ENCODE data around the gene ITIH4. TPM values are rescaled to one million over a fixed set of nuclear protein-coding genes. Genes with fewer than 3 reads are reported as not detected.

Gene ITIH4
- total RNA-seq, 6 experiments from 2014 or later, result 1,573 to 4,137 (median 3,531) TPM

DNA sequence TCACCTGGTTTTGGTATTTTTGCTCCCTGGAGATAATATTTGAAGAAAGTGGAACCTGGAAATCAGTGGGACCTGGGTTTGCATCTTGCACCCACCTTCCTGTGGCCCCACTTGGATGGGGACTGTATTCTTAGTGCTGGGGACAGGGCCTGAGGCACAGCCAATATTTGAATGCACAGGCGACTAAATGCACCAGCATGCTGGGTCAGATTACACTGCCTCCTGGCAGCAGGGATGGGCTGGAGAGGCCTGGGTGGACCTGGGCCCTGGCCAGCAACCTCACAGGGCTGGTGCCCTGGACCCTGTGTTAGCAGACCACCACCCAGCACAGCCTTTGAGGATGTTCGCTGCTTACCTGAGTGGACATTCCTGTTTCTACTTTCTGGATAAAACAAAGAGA is 10.5 kb downstream of the ITIH4 start:
- intact Hi-C loops (cut with DNase I), result no loop called here
- H3K36me3 ChIP-seq, result peaks cover 0 to 100% (median 53%) of the 10 kb centered on the region in 4 donors
- WGBS (ENCODE audit: insufficient coverage, low coverage, low lambda C conversion rate, missing lambda C conversion rate), result no CpG with 5 or more reads among the region's 2 CpGs
- DNase-seq (no peak), ATAC-seq (no peak)
- H3K27me3 ChIP-seq, result no peaks in the 10 kb centered on the region
- H3K4me1 ChIP-seq, result peaks cover 0 to 50% (median 6%) of the 10 kb centered on the region in 4 donors
- TF ChIP-seq POLR2A (IDR thresholded peaks at IDR 0.05), result no peak
- TF ChIP-seq, protein P1, sequence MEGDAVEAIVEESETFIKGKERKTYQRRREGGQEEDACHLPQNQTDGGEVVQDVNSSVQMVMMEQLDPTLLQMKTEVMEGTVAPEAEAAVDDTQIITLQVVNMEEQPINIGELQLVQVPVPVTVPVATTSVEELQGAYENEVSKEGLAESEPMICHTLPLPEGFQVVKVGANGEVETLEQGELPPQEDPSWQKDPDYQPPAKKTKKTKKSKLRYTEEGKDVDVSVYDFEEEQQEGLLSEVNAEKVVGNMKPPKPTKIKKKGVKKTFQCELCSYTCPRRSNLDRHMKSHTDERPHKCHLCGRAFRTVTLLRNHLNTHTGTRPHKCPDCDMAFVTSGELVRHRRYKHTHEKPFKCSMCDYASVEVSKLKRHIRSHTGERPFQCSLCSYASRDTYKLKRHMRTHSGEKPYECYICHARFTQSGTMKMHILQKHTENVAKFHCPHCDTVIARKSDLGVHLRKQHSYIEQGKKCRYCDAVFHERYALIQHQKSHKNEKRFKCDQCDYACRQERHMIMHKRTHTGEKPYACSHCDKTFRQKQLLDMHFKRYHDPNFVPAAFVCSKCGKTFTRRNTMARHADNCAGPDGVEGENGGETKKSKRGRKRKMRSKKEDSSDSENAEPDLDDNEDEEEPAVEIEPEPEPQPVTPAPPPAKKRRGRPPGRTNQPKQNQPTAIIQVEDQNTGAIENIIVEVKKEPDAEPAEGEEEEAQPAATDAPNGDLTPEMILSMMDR (IDR thresholded peaks at IDR 0.05), result no peak
- no peaks in the 10 kb centered on the region for H3K9me3 ChIP-seq
- peak overlapping the region in 1 of 3 donors; percentile 3 for H3K27ac ChIP-seq
- no peak overlapping the region for H3K4me3 ChIP-seq

DNA sequence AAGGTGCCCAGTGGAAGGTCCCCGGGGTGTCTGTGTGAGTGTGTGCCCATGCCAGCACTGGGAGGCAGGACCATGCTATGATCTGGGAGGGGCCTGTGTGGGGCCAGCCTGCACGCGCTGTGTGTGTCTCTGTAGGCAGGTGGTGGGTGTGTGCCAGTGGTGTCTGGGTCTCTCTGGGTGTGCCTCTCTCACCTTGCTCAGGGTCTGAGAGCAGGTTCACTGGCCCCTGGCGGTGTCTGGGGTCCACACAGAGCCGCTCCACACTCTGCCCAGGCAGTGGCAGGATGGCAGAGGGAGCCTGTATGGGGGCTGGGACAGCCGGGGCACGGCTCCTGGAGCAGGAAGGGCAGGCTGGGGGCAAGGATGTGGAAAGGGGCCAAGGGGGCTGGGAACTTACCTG is 12.6 kb downstream of the ITIH4 start:
- Histone ChIP-seq H3K36me3 (peaks cover 0 to 83% (median 42%) of the 10 kb centered on the region in 4 donors), H3K9me3 (no peaks in the 10 kb centered on the region), H3K27ac (no peak overlapping the region), H3K4me1 (peaks cover 0 to 52% (median 12%) of the 10 kb centered on the region in 4 donors), H3K4me3 (no peak overlapping the region), H3K27me3 (no peaks in the 10 kb centered on the region)
- DNase-seq (no peak), ATAC-seq (peak; percentile 0 to 3 (median 1))
- 48% methylated on average over 2 of the region's 7 CpGs for WGBS (ENCODE audit: insufficient coverage, low coverage, low lambda C conversion rate, missing lambda C conversion rate)
- intact Hi-C loops (cut with DNase I), result no loop called here
- TF ChIP-seq, protein P1 (IDR thresholded peaks at IDR 0.05), result no peak
- TF ChIP-seq POLR2A (IDR thresholded peaks at IDR 0.05), result peak; percentile 18

DNA sequence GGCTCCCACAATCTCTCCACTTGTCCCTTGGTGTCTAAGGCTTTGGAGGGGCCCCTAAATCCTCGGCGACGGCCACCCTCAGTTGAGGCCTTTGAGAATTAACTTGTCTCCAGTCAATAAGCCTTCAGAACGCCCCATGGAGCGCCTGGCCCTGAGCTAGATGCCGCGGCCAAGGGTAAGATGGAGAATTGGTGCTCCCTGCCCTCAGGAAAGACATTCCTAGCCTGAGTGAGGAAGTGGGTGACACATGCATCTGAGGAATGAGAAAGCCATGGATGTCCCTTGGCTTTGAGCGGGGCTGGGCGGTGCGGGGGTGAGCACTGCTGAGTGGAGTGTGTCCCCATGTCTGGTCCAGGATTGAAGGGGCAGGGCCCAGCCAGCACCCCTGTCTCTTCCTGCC is 13.3 kb downstream of the ITIH4 start:
- DNase-seq (no peak), ATAC-seq (peak in 1 of 4 donors; percentile 0)
- TF ChIP-seq POLR2A (IDR thresholded peaks at IDR 0.05), result no peak
- TF ChIP-seq, protein P1 (IDR thresholded peaks at IDR 0.05), result no peak
- intact Hi-C loops (cut with DNase I), result no loop called here
- H3K4me1 ChIP-seq, result peaks cover 0 to 57% (median 15%) of the 10 kb centered on the region in 4 donors
- H3K27me3 ChIP-seq, result no peaks in the 10 kb centered on the region
- peaks cover 0 to 76% (median 38%) of the 10 kb centered on the region in 4 donors for H3K36me3 ChIP-seq
- 92% methylated on average over 8 of the region's 10 CpGs for WGBS (ENCODE audit: insufficient coverage, low coverage, low lambda C conversion rate, missing lambda C conversion rate)
- no peak overlapping the region for H3K4me3 ChIP-seq
- no peaks in the 10 kb centered on the region for H3K9me3 ChIP-seq
- no peak overlapping the region for H3K27ac ChIP-seq

DNA sequence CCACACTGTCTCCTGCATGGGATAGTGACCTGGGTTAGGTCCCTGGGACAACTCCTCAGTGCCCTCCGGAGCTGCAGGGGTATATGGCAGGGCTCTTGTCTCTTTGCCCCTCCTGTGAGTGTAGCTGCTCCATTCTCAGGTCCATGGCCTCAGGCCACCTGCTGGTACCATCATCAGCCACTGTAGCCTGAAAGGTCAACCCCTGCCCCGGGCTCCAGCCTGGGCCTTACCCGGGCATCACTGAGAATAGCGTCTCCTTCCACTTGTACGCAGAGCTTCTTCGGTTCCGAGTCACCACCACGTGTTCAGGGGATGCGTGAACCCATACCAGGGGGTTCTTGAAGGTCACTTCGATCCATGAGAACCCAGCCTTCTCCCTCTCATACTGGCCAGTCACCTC is 13.8 kb downstream of the ITIH4 start:
- H3K9me3 ChIP-seq, result no peaks in the 10 kb centered on the region
- H3K4me3 ChIP-seq, result no peak overlapping the region
- WGBS (ENCODE audit: insufficient coverage, low coverage, low lambda C conversion rate, missing lambda C conversion rate), result 90% methylated on average over 4 of the region's 10 CpGs
- intact Hi-C loops (cut with DNase I), result no loop called here
- H3K36me3 ChIP-seq, result peaks cover 0 to 71% (median 35%) of the 10 kb centered on the region in 4 donors
- H3K27ac ChIP-seq, result peak overlapping the region in 1 of 3 donors; percentile 18
- H3K27me3 ChIP-seq, result no peaks in the 10 kb centered on the region
- ATAC-seq, result peak in 2 of 4 donors; percentile 0
- H3K4me1 ChIP-seq, result peaks cover 0 to 62% (median 18%) of the 10 kb centered on the region in 4 donors
- DNase-seq, result no peak
- TF ChIP-seq POLR2A (IDR thresholded peaks at IDR 0.05), result peak; percentile 20
- TF ChIP-seq, protein P1 (IDR thresholded peaks at IDR 0.05), result no peak
